ENCODE results near the gene POLH. TPM values are rescaled to one million over a fixed set of nuclear protein-coding genes. Genes with fewer than 3 reads are reported as not detected.

Gene POLH
- total RNA-seq, 1 experiment from 2014 or later: 31.9 TPM

DNA sequence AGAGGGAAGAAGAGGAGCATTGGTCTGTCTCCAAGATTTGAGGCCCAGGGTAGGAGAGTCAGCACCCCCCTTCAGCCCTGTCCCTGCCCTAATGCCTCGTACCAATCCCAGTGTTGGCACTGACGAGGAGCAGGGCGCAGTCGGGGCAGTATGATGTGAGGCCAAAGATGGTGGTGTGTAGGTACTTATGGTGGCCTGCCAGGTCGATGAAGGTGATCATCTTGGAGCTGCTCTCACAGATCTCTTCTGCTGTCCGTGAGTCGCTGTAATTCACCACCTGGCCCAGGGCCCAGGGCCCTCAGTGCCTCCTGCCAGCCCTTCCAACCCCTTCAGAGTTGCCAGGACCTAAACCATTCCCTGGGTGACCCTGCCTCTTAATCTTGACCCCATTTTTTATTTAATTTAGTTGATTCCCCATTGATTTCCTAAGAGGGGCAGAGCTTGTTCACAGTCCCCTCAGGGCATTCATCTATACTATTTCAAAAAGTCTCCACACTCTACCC is 48.9 kb downstream of the POLH start:
- Mint-ChIP-seq H3K4me3 (ENCODE audit: low read depth, unreplicated experiment) (no peak overlapping the region), H3K36me3 (ENCODE audit: insufficient read depth, unreplicated experiment) (peaks cover 94% of the 10 kb centered on the region), H3K27ac (ENCODE audit: unreplicated experiment) (no peak overlapping the region), H3K9me3 (ENCODE audit: low read depth, unreplicated experiment) (no peaks in the 10 kb centered on the region), H3K4me1 (ENCODE audit: low read depth, unreplicated experiment) (peaks cover 33% of the 10 kb centered on the region), H3K27me3 (ENCODE audit: unreplicated experiment) (peaks cover 7% of the 10 kb centered on the region)
- intact Hi-C loops (cut with micrococcal nuclease; ENCODE audit: unreplicated experiment): no loop called here
- TF ChIP-seq, protein P1, sequence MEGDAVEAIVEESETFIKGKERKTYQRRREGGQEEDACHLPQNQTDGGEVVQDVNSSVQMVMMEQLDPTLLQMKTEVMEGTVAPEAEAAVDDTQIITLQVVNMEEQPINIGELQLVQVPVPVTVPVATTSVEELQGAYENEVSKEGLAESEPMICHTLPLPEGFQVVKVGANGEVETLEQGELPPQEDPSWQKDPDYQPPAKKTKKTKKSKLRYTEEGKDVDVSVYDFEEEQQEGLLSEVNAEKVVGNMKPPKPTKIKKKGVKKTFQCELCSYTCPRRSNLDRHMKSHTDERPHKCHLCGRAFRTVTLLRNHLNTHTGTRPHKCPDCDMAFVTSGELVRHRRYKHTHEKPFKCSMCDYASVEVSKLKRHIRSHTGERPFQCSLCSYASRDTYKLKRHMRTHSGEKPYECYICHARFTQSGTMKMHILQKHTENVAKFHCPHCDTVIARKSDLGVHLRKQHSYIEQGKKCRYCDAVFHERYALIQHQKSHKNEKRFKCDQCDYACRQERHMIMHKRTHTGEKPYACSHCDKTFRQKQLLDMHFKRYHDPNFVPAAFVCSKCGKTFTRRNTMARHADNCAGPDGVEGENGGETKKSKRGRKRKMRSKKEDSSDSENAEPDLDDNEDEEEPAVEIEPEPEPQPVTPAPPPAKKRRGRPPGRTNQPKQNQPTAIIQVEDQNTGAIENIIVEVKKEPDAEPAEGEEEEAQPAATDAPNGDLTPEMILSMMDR (IDR thresholded peaks at IDR 0.05; ENCODE audit: unreplicated experiment): no peak
- CTCF ChIA-PET: interaction anchor here (0.8 kb wide), 1 partner anchor 115 kb away, joined by 3 read pairs; no protein-coding TSS in a partner anchor
- BruUV-seq (replicated peaks): no TSS peak
- no peak for DNase-seq

DNA sequence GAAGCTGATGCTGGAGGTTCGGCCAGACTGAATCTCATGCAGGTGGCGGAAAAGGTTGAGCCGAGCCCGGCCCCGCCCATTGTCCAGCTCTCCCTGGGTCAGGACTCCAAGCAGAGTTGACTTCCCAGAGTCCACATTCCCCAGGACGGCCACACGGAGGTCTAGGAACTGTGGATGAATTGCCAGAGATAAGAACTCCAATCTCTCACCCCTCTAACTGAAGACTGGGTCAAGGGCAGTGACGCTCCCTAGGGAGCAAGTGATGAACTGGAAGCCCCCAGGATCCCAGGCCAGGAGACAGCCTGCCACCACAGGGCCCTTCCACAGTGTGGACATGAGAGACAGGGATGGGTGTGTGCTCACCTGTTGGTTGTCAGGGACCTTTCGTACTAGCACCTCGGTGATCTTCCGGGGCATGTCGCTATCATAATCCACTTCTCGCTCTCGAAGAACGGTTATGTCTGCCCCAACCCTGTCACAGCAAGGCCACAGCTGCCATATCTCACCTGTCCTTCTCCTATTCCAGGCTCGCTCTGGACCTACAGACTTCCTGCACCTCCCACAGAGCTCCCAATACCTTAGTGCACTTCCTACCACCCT is 49.5 kb downstream of the POLH start:
- Mint-ChIP-seq H3K4me3 (ENCODE audit: low read depth, unreplicated experiment) (peak overlapping the region; percentile 100), H3K36me3 (ENCODE audit: insufficient read depth, unreplicated experiment) (peaks cover 97% of the 10 kb centered on the region), H3K9me3 (ENCODE audit: low read depth, unreplicated experiment) (no peaks in the 10 kb centered on the region), H3K4me1 (ENCODE audit: low read depth, unreplicated experiment) (peaks cover 40% of the 10 kb centered on the region), H3K27me3 (ENCODE audit: unreplicated experiment) (peaks cover 7% of the 10 kb centered on the region), H3K27ac (ENCODE audit: unreplicated experiment) (peak overlapping the region; percentile 100)
- CTCF ChIA-PET: no interaction called here
- TF ChIP-seq, protein P1 (IDR thresholded peaks at IDR 0.05; ENCODE audit: unreplicated experiment): no peak
- BruUV-seq (replicated peaks): no TSS peak
- no peak for DNase-seq
- intact Hi-C loops (cut with micrococcal nuclease; ENCODE audit: unreplicated experiment): no loop called here

DNA sequence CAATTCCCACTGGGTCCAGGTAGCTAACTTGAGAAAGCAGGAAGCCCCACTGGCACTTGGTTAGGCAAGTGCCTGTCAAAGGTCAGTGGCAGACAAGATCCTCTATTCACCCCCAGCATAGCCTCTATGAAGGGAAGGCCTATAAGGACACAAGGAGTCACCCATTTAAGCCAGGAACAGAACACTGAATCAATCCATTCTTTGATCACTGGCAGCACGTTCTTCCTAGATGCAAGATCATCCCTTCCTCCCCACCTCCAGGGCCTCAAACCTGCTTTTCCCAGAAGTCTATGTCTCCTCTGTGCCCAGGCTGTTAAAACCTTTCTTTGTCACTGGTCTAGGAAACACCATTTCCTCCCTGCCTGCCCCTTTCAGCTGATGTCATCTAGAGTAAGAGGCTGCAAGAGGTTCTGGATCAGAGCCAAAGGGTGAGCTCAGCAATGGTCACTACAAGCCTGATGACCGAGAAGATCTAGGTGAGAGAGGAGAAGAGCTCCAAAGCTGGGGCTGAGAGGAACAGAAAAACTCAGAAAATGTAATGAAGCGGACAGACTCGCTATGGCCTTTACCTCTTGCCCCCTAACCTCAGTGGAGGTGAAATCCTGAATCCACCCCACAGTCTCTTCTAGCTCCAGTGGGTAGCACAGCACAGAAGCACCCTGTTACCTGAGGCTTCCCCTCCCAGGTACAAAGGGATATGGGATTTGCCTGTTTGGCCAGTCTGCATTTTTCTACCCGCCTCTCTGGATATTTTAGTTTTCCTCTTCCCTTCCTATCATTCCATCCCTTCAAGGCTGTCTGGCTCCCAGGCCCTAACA is 51.2 kb downstream of the POLH start:
- peaks cover 7% of the 10 kb centered on the region for H3K27me3 Mint-ChIP-seq (ENCODE audit: unreplicated experiment)
- intact Hi-C loops (cut with micrococcal nuclease; ENCODE audit: unreplicated experiment): no loop called here
- peak overlapping the region; percentile 100 for H3K4me3 Mint-ChIP-seq (ENCODE audit: low read depth, unreplicated experiment)
- no TSS peak for BruUV-seq (replicated peaks)
- H3K9me3 Mint-ChIP-seq (ENCODE audit: low read depth, unreplicated experiment): no peaks in the 10 kb centered on the region
- H3K36me3 Mint-ChIP-seq (ENCODE audit: insufficient read depth, unreplicated experiment): peaks cover 83% of the 10 kb centered on the region
- TF ChIP-seq, protein P1 (IDR thresholded peaks at IDR 0.05; ENCODE audit: unreplicated experiment): no peak
- H3K27ac Mint-ChIP-seq (ENCODE audit: unreplicated experiment): peak overlapping the region; percentile 100
- CTCF ChIA-PET: interaction anchor here (0.5 to 1.5 kb wide), 6 partner anchors 9 to 299 kb away, joined by 3 read pairs; no protein-coding TSS in a partner anchor
- peak; percentile 90 for DNase-seq
- H3K4me1 Mint-ChIP-seq (ENCODE audit: low read depth, unreplicated experiment): peaks cover 47% of the 10 kb centered on the region

DNA sequence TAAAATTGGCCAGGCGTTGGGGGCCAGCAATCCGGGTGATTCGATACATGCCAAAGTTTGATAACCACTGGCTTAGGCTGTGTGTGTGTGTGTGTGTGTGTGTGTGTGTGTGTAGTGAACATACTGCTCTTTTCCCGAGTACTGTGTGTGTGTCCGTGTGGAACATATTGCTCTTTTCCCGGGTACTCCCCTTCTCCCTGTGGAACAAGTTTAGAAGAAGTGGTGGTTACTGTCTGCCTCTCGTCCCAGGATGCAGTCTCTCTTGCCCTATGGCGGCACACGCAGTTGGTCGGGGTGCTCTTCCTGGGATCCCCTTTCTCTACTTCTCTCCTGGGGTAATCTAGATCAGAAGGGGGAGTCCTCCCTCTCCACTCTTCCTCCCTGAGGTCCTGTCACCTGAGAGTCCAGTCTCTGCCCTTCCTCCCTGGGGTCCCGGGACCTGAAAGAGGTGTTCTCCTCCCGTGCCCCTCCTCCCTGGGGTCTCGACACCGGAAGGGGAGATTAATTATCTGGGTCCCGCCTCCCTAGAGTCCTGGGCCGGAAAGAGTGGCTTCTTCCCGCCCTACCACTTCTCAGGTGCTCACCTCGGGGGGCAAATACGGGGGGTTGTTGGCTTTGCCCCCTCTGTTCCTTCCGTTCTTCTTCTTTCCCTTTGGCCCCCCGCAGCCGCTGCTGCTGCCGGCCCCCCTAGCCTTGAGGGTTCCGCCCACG is 52.6 kb downstream of the POLH start:
- TF ChIP-seq, protein P1 (IDR thresholded peaks at IDR 0.05; ENCODE audit: unreplicated experiment): no peak
- CTCF ChIA-PET: interaction anchor here (0.6 to 1.3 kb wide), 9 partner anchors 8 to 450 kb away, joined by 3 to 8 read pairs (median 3); no protein-coding TSS in a partner anchor

More for the DNA sequence above, 52.6 kb downstream of the POLH start:
- intact Hi-C loops (cut with micrococcal nuclease; ENCODE audit: unreplicated experiment): no loop called here
- BruUV-seq (replicated peaks): TSS peak; percentile 28
- peak overlapping the region; percentile 100 for H3K4me3 Mint-ChIP-seq (ENCODE audit: low read depth, unreplicated experiment)
- peaks cover 7% of the 10 kb centered on the region for H3K27me3 Mint-ChIP-seq (ENCODE audit: unreplicated experiment)
- H3K9me3 Mint-ChIP-seq (ENCODE audit: low read depth, unreplicated experiment): no peaks in the 10 kb centered on the region
- peaks cover 47% of the 10 kb centered on the region for H3K4me1 Mint-ChIP-seq (ENCODE audit: low read depth, unreplicated experiment)
- peak overlapping the region; percentile 100 for H3K27ac Mint-ChIP-seq (ENCODE audit: unreplicated experiment)
- DNase-seq: peak; percentile 79
- peaks cover 70% of the 10 kb centered on the region for H3K36me3 Mint-ChIP-seq (ENCODE audit: insufficient read depth, unreplicated experiment)
